K562 (cell line): ENCODE measurements around the gene RECK.

Source experiments
- CTCF ChIP-seq, 3 experiments: IDR thresholded peaks in 2 of 3; conservative IDR thresholded peaks in 1 of 3; 2 replicates each; pipeline ENCODE4 v1.5.1; 2011 to 2012; ENCODE audit warnings: low read length in 3 of 3, mild to moderate bottlenecking in 3 of 3, control low read depth in 2 of 3, improper control_type of control experiment in 1 of 3, inconsistent platforms in 1 of 3, low read depth in 1 of 3, mixed read lengths in 1 of 3, moderate library complexity in 1 of 3; ENCODE audit not compliant: insufficient read depth in 2 of 3
- FOS ChIP-seq: IDR thresholded peaks from 3 replicates; pipeline ENCODE4 v1.6.1; 2011; ENCODE audit not compliant: insufficient read length; ENCODE audit errors: extremely low read depth
- FOXJ2 ChIP-seq: fragments of 200-800 bp; sonication (Bioruptor generic); IDR thresholded peaks from 2 replicates; pipeline ENCODE4 v1.6.1; 2016; ENCODE audit warnings: missing genetic modification characterization, missing compliant biosample characterization
- NFXL1 ChIP-seq: fragments of 450-650 bp; formaldehyde crosslinking; IDR thresholded peaks from 2 replicates; pipeline ENCODE4 v1.4.0; 2021; ENCODE audit warnings: mild to moderate bottlenecking
- POLR2A ChIP-seq: fragments of 450-650 bp; conservative IDR thresholded peaks from 2 replicates; pipeline ENCODE4 v1.6.1; 2016
- RFX1 ChIP-seq: fragments of 450-650 bp; IDR thresholded peaks from 2 replicates; pipeline ENCODE4 v1.6.1; 2016; ENCODE audit warnings: mild to moderate bottlenecking, moderate library complexity
- TAF1 ChIP-seq: IDR thresholded peaks from 2 replicates; pipeline ENCODE4 v1.6.1; 2011; ENCODE audit warnings: mild to moderate bottlenecking, low read length, moderate library complexity; ENCODE audit not compliant: insufficient read depth, control insufficient read depth, severe bottlenecking; ENCODE audit errors: extremely low read depth
- TF ChIP-seq, protein P1 (sequence below): fragments of 450-650 bp; IDR thresholded peaks from 2 replicates; pipeline ENCODE4 v1.6.1; 2016; ENCODE audit warnings: low read depth, mild to moderate bottlenecking, moderate library complexity

DNA sequence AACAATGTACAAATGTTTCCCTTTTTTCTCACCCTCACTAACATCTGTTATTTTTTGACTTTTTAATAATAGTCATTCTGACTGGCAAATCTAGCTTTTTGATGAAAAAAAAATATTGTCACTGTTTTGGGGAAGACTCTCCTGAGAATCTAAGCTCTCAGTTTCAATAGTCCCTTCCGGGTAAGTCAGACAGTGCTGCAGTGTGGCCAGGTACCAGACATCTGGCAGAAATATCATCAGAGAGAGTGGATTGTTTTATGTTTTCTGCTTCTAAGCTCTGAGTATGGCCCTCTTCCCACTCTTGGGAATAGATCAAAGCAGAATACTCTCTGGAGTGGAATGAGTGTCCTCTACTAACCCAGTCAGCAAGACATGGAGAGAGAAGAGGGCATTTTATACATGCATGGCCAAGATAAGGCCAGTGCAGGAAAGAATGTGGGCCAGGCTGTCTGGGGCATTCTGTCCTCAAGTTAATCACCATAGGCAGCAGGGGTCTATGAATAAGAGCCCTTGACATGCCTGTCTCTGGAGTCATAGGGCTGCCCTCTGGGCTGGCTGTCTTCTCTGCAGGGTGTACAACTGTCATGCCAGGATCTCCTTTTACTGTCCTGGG lies 40.2 kb upstream of the RECK start:
- no peak for TF ChIP-seq NFXL1 (CRISPR knock-in tag)
- TF ChIP-seq POLR2A: no peak
- no peak for TF ChIP-seq FOXJ2 (tag)
- TF ChIP-seq TAF1: no peak
- no peak for TF ChIP-seq RFX1
- TF ChIP-seq FOS: no peak
- TF ChIP-seq CTCF (IDR thresholded peaks at IDR 0.05 in 2 of 3, conservative IDR thresholded peaks at IDR 0.05 in 1 of 3; ENCODE audit: insufficient read depth in 2 of 3, low read depth in 1 of 3, low read length in 3 of 3): no peak
- TF ChIP-seq, protein P1, sequence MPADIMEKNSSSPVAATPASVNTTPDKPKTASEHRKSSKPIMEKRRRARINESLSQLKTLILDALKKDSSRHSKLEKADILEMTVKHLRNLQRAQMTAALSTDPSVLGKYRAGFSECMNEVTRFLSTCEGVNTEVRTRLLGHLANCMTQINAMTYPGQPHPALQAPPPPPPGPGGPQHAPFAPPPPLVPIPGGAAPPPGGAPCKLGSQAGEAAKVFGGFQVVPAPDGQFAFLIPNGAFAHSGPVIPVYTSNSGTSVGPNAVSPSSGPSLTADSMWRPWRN: no peak
